SKM-1 (cell line): ENCODE data around the gene PGR.

Experiments used
- DNase-seq: peaks from one replicate; lab custom pipeline; 2025; ENCODE audit not compliant: unreplicated experiment; lab: John Stamatoyannopoulos, UW

PGR gene

GRCh38 chr11:101129203-101129943 is at the start of gene PGR:
TSS of gene PGR (minus strand) at chr11:101129813. CDS start at chr11:101129070, 743 bp downstream.
- no peak for DNase-seq

GRCh38 chr11:101176381-101176780 is 46.8 kb upstream of the PGR start:
- DNase-seq, result no peak

GRCh38 chr11:101169944-101170343 is 40.3 kb upstream of the PGR start:
- DNase-seq, result no peak

GRCh38 chr11:101166038-101166437 is 36.4 kb upstream of the PGR start:
- DNase-seq, result no peak

GRCh38 chr11:101158119-101158518 is 28.5 kb upstream of the PGR start:
- DNase-seq, result no peak

DNA sequence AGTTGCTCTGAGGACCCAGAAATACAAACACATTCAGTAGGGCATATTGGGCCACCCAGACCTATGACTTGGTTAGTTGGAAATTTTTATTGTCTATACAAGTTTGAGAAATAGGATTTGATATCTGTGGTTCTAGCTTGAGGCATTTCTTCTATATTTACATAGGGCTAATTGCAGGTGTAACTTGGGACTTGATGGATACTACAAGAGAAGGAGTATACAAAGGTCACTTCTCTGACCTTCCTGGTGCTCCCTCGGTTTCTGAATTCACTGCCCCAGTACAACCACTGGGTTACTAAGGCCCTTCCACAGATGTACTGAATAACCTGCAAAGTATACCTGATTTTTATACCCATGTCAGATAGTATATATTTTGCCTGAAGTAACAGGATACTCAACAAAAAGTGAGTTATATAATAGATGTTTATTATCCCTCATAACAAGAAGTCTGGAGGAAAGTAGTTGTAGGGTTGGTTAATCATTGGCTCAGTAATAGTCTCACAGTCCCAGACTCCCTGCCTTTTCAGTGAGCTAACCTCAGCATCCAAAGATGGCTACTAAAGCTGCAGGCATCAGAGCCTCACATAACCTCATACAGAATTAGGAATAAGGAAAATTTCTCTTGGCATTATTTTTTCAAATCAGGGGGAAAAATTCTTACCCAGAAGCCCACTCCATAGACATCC is 8.8 kb upstream of the PGR start:
- DNase-seq, result no peak

DNA sequence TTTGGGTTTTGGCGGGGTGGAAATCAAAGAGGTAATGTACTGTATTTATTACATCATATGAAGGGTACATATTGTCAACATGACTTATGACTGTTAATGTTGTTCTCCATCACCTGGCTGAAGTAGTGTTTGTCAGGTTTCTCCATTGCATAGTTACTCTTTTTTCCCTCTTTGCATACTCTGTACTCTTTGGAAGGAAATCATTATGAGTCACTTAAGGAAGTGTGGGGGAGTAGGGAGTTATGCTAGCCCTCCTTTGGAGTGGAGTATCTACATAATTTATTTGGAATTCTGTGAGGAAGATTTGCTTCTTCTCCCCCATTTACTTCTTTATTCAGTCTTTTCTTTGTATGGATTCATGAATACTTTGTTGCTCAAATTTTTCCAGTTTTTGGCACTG is 3.6 kb upstream of the PGR start:
- DNase-seq, result no peak

DNA sequence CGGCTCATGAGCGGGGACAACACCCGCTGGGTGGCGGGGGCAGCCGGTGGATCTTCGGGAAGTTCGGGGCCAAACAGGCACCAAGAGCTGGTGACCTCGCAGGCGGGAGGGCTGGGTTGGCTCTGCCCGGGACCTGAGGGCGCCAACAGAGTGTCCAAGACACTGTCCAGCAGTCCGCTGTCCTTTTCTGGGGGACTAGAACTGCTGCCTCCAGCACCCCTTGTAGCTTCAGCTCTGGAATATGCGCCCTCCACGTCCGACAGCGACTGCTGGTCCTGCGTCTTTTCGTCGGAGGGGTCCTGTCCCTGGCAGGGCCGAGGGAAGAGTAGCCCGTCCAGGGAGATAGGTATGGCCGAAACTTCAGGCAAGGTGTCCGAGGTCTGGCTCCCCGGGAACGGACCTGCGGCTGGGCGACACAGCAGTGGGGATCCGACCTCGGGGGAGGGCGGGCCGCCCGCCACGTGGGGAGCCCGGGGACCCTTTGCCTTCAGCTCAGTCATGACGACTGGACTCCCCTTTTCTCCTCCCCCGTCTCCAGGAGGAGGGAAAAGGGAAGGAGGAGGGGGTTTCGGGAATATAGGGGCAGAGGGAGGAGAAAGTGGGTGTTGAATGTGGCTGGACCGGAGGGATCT is 926 bp downstream of the PGR start:
- no peak for DNase-seq

- DNase-seq, result no peak
Observed at GRCh38 chr11:101127699-101128570, 1.7 kb downstream of the PGR start.

DNA sequence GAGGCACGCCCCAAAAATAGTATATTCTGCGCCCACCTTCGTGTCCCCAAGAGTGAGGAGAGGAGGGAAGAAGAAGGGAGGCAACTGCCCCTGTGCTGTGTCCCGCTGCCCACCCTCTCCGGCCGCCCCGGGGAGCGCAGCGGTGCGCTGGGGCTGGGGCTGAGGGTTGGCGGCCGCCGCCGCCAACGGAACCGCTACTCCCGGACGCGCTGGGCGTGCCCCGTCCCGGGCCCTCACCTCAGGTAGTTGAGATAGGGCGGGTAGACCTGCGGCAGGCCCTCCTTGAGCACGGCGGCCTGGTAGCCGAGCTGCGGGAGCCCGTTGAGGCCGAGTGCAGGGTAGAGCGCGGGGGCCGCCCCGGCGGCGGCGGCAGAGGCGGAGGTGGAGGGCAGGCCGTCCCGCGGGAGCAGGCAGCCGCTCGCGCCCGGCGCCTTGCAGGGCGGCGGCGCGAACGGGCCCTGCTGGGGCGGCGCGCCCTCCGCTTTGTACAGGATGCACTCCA is 2.4 kb downstream of the PGR start:
- DNase-seq, result no peak

GRCh38 chr11:101126551-101127196 is 2.9 kb downstream of the PGR start:
- DNase-seq, result no peak

- DNase-seq, result no peak
Observed at GRCh38 chr11:101115671-101116160, 13.9 kb downstream of the PGR start.

- no peak for DNase-seq
Observed at GRCh38 chr11:101113540-101113939, 16.1 kb downstream of the PGR start.

DNA sequence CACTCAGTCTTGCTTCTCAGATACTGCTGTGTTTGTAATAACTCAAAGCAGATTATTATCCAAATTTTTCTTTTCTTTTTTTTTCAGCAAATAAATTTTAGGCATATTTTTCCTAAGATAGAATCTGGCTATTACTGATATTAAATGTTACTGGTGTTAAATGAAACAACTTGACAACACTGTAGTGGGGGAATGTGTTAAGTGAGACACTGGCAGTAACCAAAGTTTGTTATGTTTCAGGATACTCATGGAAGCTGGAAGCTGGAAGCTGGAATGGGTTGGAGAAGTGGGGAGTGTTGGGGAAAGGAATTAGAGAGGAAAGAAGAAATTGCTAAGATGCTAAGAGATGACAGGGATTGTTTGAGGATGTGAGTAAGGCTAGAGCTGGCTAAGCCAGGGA is 24.9 kb downstream of the PGR start:
- no peak for DNase-seq

- no peak for DNase-seq
Observed at GRCh38 chr11:101103433-101103832, 26.2 kb downstream of the PGR start.

GRCh38 chr11:101100601-101101000 is 29.0 kb downstream of the PGR start:
- DNase-seq, result no peak

DNA sequence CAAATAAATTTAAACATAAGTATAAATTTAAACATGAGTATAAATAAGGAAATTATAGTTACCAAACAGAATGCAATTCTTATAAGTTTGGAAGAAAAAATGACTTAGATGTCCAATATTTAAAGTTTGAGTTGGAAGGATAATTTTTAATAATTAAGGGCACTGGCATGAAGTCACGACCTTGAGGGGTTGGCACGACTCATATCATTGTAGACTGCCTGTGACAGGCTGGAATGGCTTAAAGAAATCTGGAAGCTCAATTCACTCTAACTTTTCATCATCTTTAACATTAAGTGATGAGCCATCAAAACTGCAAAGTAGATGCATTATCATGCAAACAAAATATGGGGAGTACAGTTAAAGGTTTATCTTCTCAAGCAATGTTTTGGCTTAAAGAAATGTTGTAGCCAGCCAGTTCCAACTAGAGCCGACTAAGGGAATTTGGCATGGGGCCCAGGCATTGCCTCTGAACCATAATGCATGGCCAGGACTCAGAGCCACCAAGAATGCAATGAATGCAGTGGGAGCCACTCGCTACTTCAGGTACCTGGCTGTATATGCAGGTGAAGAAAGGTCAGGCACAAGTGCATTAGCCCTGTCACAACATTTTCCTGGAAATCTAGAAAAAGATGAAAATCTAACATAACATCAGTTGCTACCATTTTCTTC is 33.4 kb downstream of the PGR start:
- no peak for DNase-seq

DNA sequence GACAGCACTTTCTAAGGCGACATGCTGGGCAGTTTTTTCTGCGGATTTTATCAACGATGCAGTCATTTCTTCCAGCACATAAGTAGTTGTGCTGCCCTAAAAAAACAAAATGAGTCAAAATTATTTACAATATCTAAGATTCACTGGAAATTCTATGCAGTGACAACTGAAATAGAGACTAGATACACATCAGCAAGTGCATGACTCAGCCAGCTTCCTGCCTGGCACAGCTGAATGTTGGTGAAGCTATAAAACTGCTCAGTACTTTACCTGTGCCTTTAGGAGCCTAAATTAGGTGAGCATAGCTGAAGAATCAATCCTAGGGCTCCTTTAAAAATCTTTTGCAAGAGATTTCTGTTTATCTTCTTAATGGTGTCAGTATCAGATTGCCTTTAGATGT is 37.8 kb downstream of the PGR start:
- no peak for DNase-seq

DNA sequence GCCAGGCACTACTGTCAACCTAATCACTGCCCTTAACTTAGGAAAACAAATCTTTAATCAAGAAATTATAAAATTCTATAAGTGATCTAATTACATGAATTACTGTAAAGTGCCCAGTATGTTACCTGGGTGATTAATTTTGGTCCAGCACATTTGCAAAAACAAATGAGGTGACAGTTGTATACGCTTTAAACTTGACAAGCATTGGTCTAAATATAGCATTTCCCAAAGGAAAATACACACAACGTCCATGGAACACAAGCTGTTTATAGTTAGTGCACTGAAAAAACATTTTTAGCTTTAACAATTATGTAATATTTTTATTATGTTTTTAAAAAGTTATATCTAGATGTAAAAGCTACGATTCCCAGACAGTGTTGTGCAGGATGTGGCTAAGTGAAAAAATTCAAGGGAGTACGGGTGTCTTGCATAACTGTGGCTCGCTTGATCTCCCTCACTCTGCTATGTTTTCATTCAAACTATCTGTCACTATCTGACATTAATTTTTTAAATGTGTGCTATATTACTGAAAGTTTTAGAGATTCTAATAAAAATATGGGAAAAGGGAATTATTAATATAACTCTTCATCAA is 38.8 kb downstream of the PGR start:
- DNase-seq, result no peak
